ENCODE measurements around the gene TIPRL.

DNA sequence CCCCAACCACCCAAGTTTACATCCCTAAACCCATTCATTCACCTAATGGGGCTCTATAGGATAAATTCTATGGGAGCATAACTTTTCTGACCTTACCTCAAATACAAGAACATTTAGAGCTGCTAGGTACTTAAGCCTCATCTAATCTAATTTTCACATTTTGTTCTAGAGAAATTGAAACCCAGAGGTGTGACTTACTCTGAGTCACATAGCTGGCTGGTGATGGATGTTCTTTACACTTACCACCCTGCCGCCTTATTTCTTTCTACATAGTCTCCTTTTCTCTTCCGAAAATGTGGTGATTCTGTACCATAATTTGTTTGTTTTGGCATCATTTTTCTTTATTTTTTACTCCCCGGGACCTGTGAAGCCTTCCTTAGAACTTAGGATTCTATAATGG, 20.3 kb downstream of the TIPRL start:
- TF ChIP-seq ELF4 (IDR thresholded peaks at IDR 0.05) (no peak), FOXA1 (IDR thresholded peaks at IDR 0.05) (no peak), FOXM1 (IDR thresholded peaks at IDR 0.05; ENCODE audit: borderline replicate concordance) (no peak), BHLHE40 (IDR thresholded peaks at IDR 0.05; ENCODE audit: borderline replicate concordance) (no peak), CTBP1 (IDR thresholded peaks at IDR 0.05; ENCODE audit: borderline replicate concordance) (no peak), NFRKB (IDR thresholded peaks at IDR 0.05) (no peak), SP1 (IDR thresholded peaks at IDR 0.05) (no peak), L3MBTL2 (conservative IDR thresholded peaks at IDR 0.05) (no peak), TARDBP (IDR thresholded peaks at IDR 0.05) (no peak)

Measured in HEK293T (cell line).